ENCODE measurements around the gene APOBEC3G.

DNA sequence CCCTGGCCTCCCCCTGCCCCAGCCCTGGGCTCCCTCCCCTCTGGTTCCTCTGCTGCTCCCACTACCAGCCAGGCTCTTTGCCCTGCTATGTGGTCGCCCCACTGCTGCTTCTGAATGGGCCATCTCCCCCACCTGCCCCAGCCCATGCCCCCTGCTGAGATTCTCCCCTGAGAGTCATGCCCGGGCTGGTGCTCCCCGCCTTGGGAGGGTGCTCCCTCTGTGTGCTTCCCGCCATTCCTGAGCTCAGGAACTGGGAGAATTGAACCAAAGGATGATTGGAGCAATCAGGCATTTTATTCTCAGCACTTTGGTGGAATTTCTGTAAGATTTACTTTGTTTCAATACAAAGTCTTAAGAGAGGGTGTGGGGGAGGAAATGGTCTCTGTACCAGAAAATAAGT lies 49.4 kb upstream of the APOBEC3G start:
- TF ChIP-seq CTCF (IDR thresholded peaks at IDR 0.05), result no peak
- no peak for TF ChIP-seq EZH2 (IDR thresholded peaks at IDR 0.05; ENCODE audit: borderline replicate concordance, insufficient read depth, low read depth, low read length, poor library complexity, severe bottlenecking)
